Posterior vena cava (tissue), 2 donors: ENCODE data around the gene GAK. TPM values are rescaled to one million over a fixed set of nuclear protein-coding genes. Genes with fewer than 3 reads are reported as not detected.

Source experiments
- DNase-seq: peaks from one replicate; pipeline ENCODE4 v3.0.0-alpha.2; 2020; ENCODE audit warnings: low spot score
- intact Hi-C, 2 donors: fragments of 100-400 bp; cut with DNase I; formaldehyde crosslinking; loops; one replicate each; pipeline versions ENCODE4 v1.14.1 to v1.14.2; 2022 to 2023
- total RNA-seq, 2 donors: library from RNA; stranded (reverse); fragmentation: NEBNext Ultra II Directional; extraction: Animal tissue kit (Norgen Biotek cat#: 25700); gene quantifications; one replicate each; pipeline ENCODE4 v1.2.1, GENCODE V29; 2021
- donor health status: DM: yes; HTN: yes; CAD: no.
- donor health status: DM: yes; HTN: yes; CAD: no.

GAK gene
- total RNA-seq, 2 donors from 2014 or later = 63.5 to 73.5 TPM

GRCh38 chr4:965766-966134, 33.6 kb upstream of the GAK start:
- DNase-seq = no peak
- intact Hi-C loops = no loop called here

DNA sequence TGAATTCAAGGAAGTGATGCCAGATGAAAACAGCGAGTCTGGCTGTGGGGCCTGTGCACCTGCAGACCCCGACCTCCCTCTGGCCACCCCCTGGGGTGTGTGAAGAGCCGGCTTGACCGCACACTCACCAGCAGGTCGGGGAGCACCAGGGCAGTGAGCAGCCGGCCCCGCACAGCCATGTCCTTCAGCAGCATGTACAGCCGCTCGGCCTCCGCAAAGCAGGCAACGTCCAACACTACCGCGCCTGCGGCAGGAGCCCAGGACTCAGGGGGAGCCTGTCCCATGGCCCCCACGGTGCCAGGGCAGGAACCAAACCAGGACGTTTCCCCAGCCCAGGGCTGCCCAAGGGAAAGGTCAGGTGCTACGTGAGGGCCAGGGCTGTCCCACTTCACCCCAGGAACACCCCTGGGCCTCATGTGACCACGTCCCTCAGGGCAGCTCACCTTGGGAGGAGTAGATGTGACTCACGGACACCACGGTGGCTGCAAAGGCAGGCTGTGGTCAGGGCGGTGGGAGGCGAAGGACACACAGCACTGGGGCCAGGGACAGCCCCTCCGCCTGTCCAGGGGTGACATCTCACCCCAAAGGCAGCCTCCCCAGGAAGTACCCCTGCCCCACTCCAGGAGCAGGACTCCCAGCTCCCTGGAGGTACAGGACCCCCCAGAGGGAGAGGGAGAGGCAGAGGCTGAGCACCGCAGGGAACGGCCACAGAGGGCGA, 33.1 kb upstream of the GAK start:
- intact Hi-C loops = no loop called here
- no peak for DNase-seq

DNA sequence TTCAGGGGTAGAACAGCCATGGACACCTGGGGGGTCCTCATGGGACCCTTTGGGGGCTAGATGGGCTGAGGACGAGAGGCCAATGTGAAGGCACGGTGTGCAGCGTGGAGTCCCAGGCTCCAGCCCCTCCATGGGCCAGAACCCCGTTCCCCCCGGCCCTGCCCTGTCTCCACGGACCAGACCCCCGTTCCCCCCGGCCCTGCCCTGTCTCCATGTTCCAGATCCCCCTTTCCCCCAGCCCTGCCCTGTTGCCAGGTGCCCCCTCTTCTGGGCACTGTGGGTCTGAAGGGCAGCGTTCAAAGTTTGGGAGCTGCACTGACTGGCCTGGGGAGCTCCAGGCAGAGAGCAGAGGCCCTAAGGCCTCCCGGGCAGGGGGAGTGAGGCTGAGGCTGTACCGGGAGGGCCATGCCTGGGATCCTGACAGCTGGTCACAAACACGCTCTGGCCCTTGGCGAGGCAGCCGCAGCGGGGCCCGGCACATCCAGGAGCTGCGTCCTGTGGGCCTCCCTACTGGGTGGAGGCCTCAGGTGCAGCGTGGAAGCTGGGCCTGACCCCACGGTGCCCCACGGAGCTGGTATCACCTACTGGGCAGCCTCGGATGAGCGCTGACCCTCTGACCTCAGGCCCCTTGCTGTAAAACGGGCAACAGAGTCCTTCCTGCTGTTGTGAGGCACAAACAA, 32.4 kb upstream of the GAK start:
- DNase-seq = no peak
- intact Hi-C loops = no loop called here

GRCh38 chr4:963276-964225, 31.4 kb upstream of the GAK start:
- no peak for DNase-seq
- intact Hi-C loops = no loop called here

GRCh38 chr4:962231-963208, 30.4 kb upstream of the GAK start:
- DNase-seq = no peak
- intact Hi-C loops = no loop called here

- DNase-seq = peak; percentile 83
- intact Hi-C loops = no loop called here
Measured at GRCh38 chr4:961351-962230, 29.5 kb upstream of the GAK start.

DNA sequence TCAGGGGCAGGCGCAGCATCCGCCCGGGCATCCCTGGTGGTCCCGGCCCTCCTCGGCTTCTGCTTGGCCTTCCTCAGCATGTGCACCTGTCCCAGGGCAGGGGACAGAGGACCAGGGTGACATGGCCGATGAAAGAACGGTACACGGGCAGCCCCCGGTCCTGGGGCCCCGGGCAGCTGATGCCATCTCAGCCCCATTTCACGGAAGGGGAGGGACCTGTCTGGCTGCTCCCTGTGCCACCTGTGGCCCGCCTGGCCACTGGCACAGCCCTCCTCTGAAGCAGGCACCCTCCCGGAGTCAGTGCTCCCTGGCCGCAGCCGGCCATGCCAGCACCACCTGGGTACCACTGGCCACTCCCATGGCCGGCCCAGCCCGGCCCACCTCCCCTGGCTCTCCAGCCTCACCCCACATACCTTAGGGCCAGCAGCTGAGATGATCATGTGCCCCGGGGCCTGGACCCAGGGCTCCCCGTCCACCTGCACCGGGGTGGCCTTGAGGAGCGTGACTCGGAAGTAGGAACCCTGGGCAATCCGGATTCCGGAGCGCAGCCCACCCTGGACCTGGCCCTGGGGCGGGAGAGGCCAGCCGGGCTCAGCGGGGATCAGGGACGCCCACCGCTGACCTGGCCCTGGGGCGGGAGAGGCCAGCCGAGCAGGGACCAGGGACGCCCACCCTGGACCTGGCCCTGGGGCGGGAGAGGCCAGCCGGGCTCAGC, 28.7 kb upstream of the GAK start:
- DNase-seq = no peak

GRCh38 chr4:960140-960635, 28.1 kb upstream of the GAK start:
- intact Hi-C loops = no loop called here
- peak; percentile 67 for DNase-seq

More for the DNA sequence above, 28.7 kb upstream of the GAK start:
- intact Hi-C loops = no loop called here

DNA sequence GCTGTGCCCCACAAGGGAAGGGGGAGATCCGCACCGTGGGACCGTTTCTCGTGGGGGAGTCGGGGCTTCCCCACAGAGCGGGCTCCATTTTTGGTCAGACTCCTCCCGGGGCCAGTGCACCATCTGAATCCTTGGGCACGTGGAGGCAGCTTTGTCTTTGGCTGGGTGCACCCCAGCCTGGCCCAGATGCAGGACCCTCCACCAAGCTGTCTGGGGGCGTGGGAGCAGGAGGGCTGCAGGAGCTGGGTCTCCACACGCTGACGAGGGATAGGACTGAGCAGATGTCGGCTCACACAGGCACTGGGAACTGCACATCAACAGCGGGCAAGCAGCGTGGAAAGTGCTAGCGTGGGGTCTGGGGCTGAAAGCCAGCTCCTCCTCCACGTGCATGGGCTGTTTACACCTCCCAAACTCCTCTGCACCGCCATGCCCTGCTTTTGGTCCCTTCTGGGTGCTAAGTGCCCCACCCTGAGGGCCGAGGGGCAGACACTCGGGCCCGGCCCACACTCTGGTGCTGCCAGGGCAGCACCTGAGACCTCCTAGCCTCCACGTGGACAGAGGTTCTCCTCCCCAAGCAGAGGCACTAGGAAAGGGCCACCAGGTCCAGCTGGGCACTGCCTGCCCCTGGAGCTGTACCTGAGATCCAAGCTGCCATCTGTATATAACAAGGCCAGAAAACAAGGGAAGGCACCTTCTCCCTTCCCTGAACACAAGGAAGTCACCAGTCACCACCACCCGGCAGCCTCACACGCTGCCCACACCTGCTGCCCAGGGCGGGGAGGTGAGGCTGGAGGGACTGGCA, 27.4 kb upstream of the GAK start:
- intact Hi-C loops = no loop called here
- peak; percentile 66 for DNase-seq

DNA sequence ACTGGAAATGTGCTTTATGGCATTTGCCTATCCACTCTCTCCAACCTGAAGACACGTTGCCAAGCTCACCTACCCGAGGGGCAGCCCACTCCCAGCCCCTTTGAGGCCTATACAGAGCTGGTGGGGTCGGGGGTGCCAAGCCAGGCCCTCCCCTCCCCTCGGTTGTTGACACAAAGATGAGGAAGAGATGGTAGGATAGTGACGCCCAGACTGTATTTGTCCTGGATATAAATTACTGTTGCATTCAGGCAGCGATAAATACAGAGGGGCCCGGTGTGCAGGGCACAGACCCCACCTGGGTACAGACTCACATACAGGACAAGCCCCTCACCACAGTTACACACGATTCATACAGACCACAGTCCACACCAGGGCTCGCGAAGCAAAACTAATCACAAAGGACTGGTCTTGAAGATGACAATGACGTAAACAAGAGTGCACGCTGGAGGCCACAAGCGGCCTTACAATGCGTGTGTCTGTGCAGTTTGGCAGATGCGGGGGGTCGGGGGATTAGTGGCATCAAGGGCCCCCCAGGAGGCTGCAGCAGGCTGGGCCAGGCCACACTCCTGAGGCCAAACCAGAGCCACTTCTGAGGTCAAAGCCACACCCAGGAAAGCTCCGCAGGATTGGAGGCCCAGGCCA, 26.7 kb upstream of the GAK start:
- DNase-seq = peak; percentile 71
- intact Hi-C loops = loop anchor here in 1 of 2 donors (1.0 kb wide), 1 partner anchor 26 kb away; no protein-coding TSS in a partner anchor

GRCh38 chr4:958314-958665, 26.2 kb upstream of the GAK start:
- intact Hi-C loops = loop anchor here in 1 of 2 donors (1.0 kb wide), 1 partner anchor 25 kb away; no protein-coding TSS in a partner anchor
- DNase-seq = peak; percentile 69

GRCh38 chr4:957581-958313, 25.6 kb upstream of the GAK start:
- intact Hi-C loops = loop anchor here in 1 of 2 donors (1.0 kb wide), 1 partner anchor 24 kb away; no protein-coding TSS in a partner anchor

DNA sequence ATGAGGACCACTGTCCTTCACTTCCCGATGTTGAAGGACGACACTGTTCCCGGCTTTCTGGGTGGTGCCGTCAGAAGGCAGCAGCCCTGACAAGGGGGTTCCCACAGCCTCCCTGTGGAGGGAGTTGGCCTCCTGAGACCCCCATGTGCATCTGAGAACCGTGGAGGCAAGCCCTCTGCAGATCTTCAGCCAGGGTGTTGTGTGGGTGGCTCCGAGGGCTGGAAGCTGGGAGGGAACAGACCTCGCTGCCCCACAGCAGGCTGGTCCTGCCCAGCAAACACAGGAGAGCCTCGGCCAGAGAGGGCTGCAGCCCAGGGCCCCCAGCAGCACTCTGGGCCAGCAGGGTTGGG, 25.1 kb upstream of the GAK start:
- intact Hi-C loops = no loop called here
- DNase-seq = peak; percentile 53

More at GRCh38 chr4:957581-958313, 25.6 kb upstream of the GAK start:
- DNase-seq = peak; percentile 63

DNA sequence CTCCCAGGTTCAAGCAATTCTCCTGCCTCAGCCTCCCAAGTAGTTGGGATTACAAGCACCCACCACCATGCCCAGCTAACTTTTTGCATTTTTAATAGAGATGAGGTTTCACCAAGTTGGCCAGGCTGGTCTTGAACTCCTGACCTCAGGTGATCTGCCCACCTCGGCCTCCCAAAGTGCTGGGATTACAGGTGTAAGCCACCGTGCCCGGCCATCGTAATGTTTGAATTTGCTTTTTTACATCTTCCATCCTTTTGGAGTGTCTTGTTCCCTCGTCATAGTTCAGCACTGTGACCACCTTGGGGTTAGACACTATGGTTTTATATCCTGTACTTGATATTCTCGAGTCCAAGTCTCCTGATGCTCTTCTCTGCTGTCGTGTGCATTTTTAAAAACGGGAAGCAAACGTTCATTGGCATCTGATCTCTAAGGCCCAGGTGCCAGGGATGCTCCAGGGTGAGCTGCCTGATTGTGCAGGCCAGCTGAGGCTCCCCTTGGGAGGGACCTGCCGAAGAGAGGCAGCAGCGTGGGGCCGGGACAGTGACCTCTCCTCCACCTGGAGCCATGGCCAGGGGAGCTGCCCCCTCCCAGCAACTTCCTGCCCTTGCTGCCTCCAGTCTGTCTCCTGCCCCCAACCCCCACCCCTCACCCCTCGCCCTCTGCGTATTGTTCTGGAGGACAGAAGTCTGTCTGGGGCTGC, 24.6 kb upstream of the GAK start:
- intact Hi-C loops = no loop called here
- peak; percentile 65 for DNase-seq
